ENCODE data around the gene POU3F2. TPM values are rescaled to one million over a fixed set of nuclear protein-coding genes. Genes with fewer than 3 reads are reported as not detected.
A peak's percentile ranks its signal among the peaks of the same experiment; 100 is the strongest.

The POU3F2 gene
- total RNA-seq, 4 donors from 2014 or later, result 0.07 TPM; not detected in 3

DNA sequence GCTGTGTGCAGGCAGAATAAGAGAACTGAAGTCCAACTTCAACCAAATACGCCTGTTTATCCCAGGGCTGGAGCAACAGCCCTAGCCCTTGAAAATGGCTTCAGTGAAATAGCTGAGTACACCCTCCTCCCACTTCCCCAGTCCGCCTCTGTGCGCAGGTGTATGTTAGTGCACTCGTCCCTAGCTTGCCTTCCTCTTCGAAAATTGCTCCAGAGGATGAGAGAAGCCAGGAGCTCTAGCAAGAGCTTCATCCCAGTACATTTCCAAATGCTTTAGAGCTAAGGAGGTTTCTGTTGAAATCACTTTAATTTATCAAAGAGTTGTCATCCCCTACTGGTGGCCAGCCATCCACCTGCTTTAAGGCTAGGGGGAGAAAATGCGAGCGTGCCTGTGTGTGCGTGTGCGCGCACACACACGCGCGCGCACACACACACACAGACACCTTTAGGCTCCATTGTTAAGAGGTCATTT is 5.4 kb upstream of the POU3F2 start:
- Histone ChIP-seq H3K36me3 (no peaks in the 10 kb centered on the region), H3K27ac (no peak overlapping the region), H3K27me3 (peaks cover 96 to 100% (median 100%) of the 10 kb centered on the region in 3 donors), H3K4me3 (no peak overlapping the region), H3K4me1 (peaks cover 31 to 53% of the 10 kb centered on the region in 2 donors), H3K9me3 (no peaks in the 10 kb centered on the region)
- ATAC-seq (no peak), DNase-seq (no peak)
- in situ Hi-C loops (cut with MboI; ENCODE audit: low sequenced_read_pairs in 4 of 4) (loop anchor here in 1 of 4 donors (25.0 kb wide), 1 partner anchor 1342 kb away; no protein-coding TSS in a partner anchor), intact Hi-C loops (cut with DNase I; ENCODE audit: low total_unique reads) (no loop called here)
- no peak for TF ChIP-seq POLR2A (IDR thresholded peaks at IDR 0.05)
- TF ChIP-seq, protein P1, sequence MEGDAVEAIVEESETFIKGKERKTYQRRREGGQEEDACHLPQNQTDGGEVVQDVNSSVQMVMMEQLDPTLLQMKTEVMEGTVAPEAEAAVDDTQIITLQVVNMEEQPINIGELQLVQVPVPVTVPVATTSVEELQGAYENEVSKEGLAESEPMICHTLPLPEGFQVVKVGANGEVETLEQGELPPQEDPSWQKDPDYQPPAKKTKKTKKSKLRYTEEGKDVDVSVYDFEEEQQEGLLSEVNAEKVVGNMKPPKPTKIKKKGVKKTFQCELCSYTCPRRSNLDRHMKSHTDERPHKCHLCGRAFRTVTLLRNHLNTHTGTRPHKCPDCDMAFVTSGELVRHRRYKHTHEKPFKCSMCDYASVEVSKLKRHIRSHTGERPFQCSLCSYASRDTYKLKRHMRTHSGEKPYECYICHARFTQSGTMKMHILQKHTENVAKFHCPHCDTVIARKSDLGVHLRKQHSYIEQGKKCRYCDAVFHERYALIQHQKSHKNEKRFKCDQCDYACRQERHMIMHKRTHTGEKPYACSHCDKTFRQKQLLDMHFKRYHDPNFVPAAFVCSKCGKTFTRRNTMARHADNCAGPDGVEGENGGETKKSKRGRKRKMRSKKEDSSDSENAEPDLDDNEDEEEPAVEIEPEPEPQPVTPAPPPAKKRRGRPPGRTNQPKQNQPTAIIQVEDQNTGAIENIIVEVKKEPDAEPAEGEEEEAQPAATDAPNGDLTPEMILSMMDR (IDR thresholded peaks at IDR 0.05 in 4 of 5, conservative IDR thresholded peaks at IDR 0.05 in 1 of 5), result no peak

DNA sequence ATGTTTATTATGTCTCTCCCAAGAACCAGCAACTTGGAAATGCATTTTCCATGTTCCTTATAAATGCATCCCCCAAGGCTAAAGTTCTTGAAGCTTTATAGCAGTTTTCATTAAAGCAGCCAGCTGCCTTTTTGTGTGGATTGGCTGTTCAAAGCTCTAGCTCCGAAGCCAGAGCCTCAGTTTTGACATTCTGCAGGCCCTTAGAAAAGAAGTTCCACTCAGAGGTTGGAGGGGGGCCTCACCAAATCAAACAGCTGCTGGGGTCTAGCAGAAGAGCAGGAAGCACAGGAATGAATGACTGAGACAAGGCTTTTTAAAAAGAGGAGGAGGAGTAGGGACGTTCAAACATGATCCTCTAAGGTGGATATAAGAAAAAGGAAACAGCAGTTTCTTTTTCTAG is 4.2 kb upstream of the POU3F2 start:
- Histone ChIP-seq H3K27ac (no peak overlapping the region), H3K27me3 (peaks cover 92 to 98% (median 97%) of the 10 kb centered on the region in 3 donors), H3K9me3 (no peaks in the 10 kb centered on the region), H3K36me3 (no peaks in the 10 kb centered on the region), H3K4me3 (no peak overlapping the region), H3K4me1 (peaks cover 25 to 49% of the 10 kb centered on the region in 2 donors)
- ATAC-seq (no peak), DNase-seq (no peak)
- intact Hi-C loops (cut with DNase I; ENCODE audit: low total_unique reads), result no loop called here
- TF ChIP-seq POLR2A (IDR thresholded peaks at IDR 0.05), result no peak
- TF ChIP-seq, protein P1 (IDR thresholded peaks at IDR 0.05 in 4 of 5, conservative IDR thresholded peaks at IDR 0.05 in 1 of 5), result no peak
- in situ Hi-C loops (cut with MboI; ENCODE audit: low sequenced_read_pairs in 4 of 4), result loop anchor here in 1 of 4 donors (25.0 kb wide), 1 partner anchor 1343 kb away; no protein-coding TSS in a partner anchor

DNA sequence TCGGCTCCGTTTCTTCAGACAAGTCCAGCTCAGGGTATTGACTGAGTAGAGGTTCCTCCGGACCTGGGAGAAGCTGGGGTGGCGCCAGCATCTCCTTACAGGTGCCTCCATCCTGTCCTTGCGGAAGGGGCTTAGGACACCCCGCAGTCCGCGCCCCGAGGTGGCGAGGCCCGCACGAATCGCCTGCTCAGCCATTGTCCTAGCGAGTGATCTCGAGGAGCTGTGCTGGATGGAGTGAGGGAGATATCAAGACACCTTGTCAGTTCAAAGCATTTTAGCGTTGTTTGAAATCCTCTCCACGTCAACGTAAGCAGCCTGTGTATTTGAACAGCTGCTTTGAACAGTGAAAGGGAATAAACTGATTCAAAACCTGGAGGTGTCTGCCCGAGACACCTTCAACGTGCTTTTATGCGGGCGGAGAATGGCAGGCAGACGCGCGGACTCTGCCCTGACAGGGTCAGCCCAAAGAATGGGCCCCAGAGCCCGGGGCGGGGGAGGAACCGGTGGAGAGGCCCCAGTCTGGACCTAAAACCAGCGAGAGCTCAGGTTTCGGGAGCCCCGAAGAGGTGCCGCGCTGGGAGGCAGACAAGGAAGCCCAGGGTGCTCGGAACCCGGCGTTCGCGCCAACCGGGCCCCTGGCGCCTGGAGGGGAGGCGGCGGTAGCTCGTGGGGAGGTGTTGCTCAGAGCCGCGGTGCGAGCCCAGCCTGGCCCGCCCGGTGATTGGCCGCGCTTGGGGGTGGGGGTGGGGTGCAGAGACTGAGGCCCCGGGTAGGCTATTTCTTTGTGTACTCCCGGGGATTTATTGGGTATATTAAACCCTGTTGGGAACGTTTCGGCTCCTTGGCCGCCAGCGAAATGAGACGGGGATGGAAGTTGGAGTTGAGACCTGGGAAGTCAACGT is 3.1 kb upstream of the POU3F2 start:
- Histone ChIP-seq H3K4me3 (peak overlapping the region in 1 of 4 donors; percentile 39), H3K4me1 (peaks cover 25 to 53% of the 10 kb centered on the region in 2 donors), H3K27me3 (peaks cover 92 to 98% (median 95%) of the 10 kb centered on the region in 3 donors), H3K9me3 (no peaks in the 10 kb centered on the region), H3K27ac (no peak overlapping the region), H3K36me3 (no peaks in the 10 kb centered on the region)
- in situ Hi-C loops (cut with MboI; ENCODE audit: low sequenced_read_pairs in 4 of 4) (loop anchor here in 1 of 4 donors (25.0 kb wide), 1 partner anchor 1344 kb away; no protein-coding TSS in a partner anchor), intact Hi-C loops (cut with DNase I; ENCODE audit: low total_unique reads) (no loop called here)
- TF ChIP-seq, protein P1 (IDR thresholded peaks at IDR 0.05 in 4 of 5, conservative IDR thresholded peaks at IDR 0.05 in 1 of 5), result no peak
- TF ChIP-seq POLR2A (IDR thresholded peaks at IDR 0.05), result no peak
- ATAC-seq (no peak), DNase-seq (no peak)

DNA sequence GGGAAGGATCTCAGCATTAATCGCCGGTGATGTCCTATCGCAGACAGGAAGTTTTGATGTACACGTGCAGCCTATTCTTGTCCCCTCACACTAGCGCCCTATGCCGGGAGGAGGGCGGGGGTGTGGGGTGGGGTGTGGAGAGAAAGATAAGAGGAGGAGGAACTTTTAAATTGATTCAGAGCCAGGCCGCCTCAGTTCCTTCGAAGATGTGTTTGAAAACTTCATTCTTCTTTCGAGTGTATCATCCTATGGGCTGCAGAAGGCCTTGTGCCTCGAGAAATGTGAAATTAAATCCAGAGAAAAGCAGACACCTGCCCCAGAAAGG is 2.5 kb upstream of the POU3F2 start:
- in situ Hi-C loops (cut with MboI; ENCODE audit: low sequenced_read_pairs in 4 of 4) (loop anchor here in 1 of 4 donors (25.0 kb wide), 1 partner anchor 1345 kb away; no protein-coding TSS in a partner anchor), intact Hi-C loops (cut with DNase I; ENCODE audit: low total_unique reads) (no loop called here)
- Histone ChIP-seq H3K4me3 (peak overlapping the region; percentile 50 to 59 (median 54)), H3K36me3 (no peaks in the 10 kb centered on the region), H3K27me3 (peaks cover 92 to 98% (median 95%) of the 10 kb centered on the region in 3 donors), H3K4me1 (peaks cover 25 to 53% of the 10 kb centered on the region in 2 donors), H3K27ac (no peak overlapping the region), H3K9me3 (no peaks in the 10 kb centered on the region)
- TF ChIP-seq, protein P1 (IDR thresholded peaks at IDR 0.05 in 4 of 5, conservative IDR thresholded peaks at IDR 0.05 in 1 of 5), result no peak
- no peak for TF ChIP-seq POLR2A (IDR thresholded peaks at IDR 0.05)
- no peak for ATAC-seq
- no peak for DNase-seq

Data from gastrocnemius medialis (tissue), 4 donors.